ENCODE data around the gene PSMB2.

GRCh38 chr1:35611655-35612054 is 29.7 kb downstream of the PSMB2 start:
- no peak for TF ChIP-seq REST (IDR thresholded peaks at IDR 0.05; ENCODE audit: insufficient replicate concordance, low read depth)
- no peak for TF ChIP-seq CTCF (IDR thresholded peaks at IDR 0.05; ENCODE audit: insufficient read depth, low read length)
- no peak for TF ChIP-seq POLR2AphosphoS5 (IDR thresholded peaks at IDR 0.05; ENCODE audit: low read depth)
- no peak for TF ChIP-seq SPI1 (IDR thresholded peaks at IDR 0.05; ENCODE audit: borderline replicate concordance, low read depth)

Measured in HL-60 (cell line).